GM03348 (cell line): ENCODE data around the gene SEC61G.

Source experiments
- DNase-seq: peaks from one replicate; pipeline ENCODE4 v3.0.0; 2012; ENCODE audit warnings: low spot score

The SEC61G gene

DNA sequence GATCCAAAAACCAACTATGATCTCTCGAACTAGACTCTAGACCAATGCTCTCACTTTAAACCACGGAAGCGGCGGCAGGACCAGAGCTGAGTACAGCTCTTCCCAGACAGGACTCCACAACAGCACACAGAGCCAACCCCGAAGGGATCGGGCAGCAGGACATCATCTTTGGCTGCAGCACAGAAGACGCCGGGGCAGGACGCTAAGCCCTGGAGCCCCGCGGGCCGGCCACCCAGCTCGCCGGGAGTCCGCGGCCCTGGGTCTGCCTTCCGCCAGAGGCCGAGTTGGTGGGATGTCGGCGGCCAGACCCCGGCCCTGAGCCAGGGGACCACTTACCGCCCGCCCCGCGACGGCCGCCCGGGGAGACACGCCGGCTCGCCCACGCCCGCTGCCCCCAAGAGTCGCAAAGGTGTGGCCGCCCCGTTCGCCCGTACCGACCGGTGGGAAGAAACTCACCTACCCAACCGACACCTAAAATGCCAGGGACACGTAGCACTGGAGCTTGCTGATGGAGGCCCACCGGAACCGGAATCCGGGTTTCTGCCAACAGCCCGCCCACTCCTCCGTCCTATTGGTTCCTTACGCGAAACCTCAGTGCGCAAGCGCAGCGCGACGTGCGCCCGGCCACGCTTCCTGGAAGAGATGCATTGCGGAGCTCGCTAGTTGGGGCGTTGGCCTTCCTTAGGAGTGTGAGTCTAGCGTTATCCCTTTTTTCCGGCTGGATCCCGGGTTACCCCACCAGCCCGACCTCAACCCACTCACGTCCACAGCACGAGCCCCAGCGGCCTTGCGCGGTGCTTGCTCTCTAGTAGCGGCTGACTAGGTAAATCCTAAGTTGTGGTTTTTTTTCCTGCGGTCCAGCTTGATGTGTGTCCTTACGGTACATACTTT, at the start of gene SEC61G:
SEC61G (minus strand) TSS at position 510 of the 891 bp plus-strand sequence. CDS start 1,623 bp downstream, outside the sequence.
- DNase-seq, result peak; percentile 97

DNA sequence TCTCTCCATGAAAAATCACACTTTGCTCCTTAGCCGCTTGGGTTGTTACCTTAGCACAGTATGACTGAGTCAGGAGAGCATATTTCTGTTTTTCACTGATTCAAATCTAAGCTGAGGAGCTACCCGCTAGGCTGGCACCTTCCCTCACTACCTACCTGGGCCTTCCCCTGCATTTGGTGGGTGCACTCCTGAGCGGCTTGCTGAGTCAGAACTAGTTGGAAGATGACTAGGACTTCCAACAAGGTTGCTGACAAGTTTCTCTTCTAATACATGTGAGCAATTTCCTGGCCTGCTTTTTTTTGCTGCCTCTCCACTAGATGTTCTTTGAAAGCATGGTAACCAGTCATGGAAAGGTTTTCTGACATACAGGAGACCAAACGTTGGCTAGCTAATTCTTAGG, 43.8 kb upstream of the SEC61G start:
- no peak for DNase-seq

DNA sequence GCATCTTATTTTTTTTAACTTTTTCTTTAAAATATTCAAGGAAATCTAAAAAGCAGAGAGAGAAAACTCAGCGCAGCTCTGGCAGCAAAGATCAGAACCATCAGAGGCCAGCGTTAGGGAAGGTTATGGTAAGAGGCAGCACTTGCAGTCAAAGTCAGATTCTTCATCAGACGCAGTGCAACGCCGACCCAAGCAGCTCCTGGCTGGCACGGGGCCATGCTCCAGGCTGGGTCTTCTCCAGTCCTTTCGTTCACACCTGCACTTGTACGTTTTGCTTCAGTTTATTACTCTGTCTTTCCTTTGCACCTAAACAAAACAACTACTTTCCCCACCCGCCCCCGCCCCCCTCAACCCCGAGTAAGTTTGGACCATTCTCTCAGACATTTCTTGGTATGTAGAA, 43.1 kb upstream of the SEC61G start:
- DNase-seq, result no peak

DNA sequence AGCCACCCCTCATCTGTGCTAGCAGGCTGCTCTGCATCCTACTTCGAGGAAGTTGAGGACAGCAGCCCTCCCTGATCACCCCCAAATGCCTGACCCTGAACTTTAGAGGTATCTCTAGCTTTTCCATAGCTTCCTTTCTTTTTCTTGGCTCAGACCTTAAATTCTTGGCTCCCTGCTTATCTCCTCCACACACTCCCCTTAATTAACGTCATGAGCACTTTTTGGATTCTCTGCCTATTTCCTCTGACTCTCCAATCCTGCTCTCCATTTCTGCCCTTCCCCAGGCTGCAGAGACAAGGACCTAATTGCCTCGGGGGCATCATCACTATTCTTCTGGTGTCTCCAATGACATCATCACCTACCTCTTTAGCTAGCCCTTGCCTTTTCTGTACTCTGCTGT, 40.8 kb upstream of the SEC61G start:
- no peak for DNase-seq

DNA sequence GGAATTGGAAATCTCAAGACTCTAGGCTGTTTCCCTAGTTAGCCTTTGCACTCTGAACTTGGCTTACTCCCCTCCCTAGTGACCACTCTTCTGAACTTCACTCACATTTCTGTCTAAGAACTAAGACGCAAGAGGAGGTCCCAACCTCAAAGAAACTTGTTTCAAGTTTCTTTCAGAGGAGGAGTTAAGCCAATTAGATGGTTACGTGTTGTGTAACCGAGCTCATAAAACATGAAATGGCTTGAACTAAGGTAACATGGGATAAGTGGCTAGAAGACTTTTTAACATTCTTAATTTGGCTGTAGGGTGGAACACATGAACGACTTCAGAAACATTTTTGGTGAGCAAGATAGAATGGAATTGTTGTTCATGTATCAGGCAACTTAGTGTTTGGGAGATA, 39.5 kb upstream of the SEC61G start:
- no peak for DNase-seq

DNA sequence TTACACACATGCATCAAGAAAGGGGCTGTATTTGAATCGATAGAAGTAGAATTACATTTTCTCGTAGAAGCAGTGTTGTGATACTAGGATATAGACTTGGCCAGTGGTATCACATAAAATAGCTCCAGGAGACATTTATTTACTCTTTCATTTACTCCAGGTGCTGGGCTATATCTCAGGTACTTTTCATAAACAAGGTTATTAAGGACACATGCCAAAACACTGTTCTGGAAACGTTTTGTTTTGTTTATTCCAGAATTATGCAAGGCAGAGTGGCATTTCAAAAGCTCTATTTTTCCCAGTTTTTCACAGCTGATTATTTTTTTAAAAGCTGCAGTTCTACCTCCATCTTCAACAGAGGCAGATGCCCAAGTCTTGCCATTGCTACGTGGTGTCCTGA, 37.8 kb upstream of the SEC61G start:
- DNase-seq, result no peak

DNA sequence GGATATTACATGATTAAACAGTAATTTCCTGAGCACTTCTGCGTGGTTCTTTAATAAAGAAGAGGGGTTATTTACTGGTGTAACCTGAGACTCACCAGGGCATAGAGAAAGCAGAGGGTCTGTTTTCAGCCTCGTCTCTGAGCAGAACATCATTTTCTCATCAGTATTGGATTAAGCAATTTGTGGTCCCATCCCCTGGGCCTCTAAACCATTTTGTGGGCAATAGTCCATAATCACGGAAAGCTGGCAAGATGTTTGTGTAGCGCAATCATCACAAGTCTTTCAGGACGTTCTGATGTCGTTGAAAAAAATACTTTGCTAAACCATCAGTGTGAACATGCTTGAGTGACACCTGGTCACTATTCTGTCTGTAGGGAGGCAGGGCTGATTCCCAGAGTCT, 37.1 kb upstream of the SEC61G start:
- no peak for DNase-seq

DNA sequence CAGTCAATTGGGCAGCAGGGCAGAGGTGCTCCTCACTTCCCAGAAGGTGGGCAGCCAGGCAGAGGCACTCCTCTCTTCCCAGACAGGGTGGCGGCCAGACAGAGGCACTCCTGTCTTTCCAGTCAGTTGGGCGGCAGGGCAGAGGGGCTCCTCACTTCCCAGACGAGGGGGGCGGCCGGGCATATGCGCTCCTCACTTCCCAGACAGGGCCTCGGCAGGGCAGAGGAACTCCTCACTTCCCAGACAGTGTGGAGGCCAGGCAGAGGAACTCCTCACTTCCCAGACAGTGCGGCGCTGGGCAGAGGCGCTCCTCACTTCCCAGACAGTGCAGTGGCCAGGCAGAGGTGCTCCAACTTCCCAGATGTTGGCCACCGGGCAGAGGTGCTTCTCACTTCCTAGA, 33.4 kb upstream of the SEC61G start:
- no peak for DNase-seq

DNA sequence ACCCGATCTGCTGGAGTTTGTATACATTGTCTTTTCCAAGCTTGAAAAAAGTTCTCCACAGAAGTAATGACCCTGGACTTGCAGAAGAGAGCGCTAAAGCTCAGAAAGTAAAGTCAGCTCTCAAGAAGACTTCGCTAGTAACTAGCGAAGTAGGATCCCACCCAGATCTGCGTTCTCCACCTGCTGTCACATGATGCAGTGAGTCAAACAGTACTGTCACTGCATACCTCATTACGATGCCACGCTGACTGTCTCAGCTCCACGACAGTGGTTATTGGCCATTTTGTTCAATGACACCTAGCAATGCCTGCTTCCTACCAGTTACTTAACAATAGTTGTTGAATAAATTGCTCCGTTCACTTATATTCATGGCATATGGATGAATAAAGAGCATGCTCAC, 29.7 kb upstream of the SEC61G start:
- DNase-seq, result peak; percentile 82

DNA sequence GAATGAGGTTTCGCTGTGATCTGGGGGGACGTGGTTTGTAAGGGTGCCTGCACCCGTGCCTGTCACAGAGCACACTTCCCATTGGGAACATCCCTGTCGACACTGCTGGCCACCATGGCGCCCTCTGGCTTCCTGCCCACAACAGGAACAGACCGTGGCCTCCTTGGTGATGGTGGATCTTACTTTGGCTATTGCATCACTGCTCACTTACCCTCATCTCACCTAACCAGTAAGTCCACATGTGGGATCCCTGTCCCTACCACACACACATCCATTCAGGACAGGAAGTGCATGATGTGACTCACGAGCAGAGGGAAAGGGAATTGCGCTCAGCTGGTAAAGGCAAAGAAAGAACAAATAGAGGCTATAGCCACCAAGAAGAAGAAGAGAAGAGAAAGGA, 26.2 kb upstream of the SEC61G start:
- DNase-seq, result no peak

DNA sequence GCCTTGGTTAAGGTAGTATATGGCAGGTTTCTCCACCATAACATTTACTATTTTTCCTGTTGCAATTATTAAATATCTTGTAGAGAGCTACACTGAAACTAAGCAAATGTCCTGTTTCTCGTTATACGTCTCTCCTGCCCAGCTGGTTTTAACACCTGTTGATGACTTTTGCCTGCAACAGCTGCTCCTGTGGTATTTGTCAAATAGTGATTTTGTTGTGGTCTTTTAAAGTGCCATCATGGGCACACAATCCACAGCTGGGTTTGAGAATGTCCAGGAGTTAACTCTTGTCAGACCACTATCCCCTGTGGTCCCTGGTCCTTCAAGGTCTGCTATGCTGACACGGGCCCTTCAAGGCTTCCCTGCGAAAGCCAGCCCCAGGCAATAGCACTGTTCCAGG, 24.9 kb upstream of the SEC61G start:
- DNase-seq, result no peak

DNA sequence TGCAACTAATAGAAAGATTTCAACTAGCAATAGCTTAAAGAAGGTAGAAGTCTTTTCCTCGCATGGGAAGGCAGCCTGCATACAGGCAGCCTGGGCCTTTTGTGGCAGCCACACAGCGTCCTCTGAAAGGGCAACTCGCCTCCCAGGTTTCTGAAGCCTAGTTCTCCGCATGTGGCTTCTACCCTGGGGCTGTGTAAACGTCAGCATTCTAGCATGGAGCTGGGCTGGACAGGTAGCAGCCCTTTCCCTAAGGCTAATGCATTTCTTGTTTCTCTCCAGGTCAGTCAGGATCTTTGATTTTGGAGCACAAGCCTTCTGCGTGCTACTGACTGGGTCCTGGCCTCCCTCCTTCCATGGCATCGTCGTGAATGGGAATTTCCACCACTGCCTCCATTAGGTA, 23.8 kb upstream of the SEC61G start:
- no peak for DNase-seq

DNA sequence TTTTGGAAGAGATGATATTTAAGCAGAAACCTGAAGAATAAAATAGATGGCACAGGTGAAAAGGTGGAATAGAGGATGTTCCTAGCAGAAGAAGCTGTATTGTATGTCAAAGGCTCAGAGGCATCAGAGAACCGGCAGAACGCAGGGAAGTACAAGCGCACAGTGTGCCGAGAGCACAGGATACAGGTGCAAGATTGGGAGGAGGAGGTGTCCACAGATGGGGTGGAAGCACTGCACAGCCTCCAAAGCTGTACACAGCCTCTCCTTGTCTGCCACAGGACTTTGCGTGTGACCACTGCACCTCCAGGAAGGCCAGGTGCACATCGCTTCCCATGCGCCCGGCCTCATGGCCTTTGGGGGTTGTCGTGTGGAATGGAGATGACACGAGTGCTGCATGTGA, 23.3 kb upstream of the SEC61G start:
- no peak for DNase-seq

DNA sequence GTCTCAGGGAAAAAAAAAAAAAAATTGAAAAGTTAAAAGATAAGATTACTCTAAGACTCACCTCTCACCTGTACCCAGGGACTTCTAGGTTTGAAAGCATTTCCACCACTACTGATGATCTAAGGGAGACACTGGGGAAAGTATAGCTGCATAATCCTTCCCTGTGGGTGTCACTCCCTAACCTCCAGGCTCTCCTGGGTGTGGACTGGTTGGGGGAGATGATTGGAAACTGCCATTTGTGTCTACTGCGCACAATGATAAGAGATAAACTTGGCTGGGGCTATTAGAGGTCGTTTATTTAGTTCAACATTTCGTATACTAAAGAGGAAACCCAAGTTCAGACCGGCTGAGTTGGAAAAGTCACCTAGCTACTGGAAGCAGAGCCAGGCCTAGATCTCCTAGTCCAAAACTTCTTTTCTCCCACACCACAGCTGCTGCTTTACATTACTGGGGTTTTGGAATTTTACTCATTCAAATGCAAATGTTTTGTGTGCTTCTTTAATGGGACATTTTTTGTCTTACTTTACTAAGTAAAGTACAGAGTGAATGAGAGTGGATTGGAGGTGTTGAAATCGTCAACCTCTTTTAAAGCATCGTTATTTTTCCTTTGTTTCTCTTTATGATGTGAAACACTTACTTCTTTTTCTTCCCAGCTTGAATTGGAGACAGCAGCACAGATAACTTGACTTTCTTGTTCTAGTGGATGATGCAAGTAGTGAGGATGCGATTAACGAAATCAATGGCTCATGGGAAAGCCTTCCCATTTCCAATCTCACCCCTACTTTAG, 22.3 kb upstream of the SEC61G start:
- no peak for DNase-seq

DNA sequence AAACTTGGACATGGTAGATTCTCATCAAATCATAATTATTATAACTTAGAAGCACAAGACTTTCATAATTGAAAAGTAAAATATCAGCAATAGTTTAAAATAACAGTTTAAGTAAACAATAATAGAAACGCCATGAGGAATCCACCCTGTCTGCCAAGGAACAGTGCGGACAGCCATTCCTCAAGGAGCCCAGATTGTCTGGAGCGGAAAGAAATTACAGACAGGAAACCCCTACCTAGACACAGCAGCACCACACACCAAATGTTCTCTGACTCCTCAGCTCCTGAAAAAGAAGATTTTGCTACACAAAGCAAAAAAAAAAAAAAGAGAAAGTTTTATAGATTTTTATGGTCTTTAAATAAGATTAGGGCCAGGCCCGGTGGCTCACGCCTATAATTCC, 21.5 kb upstream of the SEC61G start:
- DNase-seq, result no peak

DNA sequence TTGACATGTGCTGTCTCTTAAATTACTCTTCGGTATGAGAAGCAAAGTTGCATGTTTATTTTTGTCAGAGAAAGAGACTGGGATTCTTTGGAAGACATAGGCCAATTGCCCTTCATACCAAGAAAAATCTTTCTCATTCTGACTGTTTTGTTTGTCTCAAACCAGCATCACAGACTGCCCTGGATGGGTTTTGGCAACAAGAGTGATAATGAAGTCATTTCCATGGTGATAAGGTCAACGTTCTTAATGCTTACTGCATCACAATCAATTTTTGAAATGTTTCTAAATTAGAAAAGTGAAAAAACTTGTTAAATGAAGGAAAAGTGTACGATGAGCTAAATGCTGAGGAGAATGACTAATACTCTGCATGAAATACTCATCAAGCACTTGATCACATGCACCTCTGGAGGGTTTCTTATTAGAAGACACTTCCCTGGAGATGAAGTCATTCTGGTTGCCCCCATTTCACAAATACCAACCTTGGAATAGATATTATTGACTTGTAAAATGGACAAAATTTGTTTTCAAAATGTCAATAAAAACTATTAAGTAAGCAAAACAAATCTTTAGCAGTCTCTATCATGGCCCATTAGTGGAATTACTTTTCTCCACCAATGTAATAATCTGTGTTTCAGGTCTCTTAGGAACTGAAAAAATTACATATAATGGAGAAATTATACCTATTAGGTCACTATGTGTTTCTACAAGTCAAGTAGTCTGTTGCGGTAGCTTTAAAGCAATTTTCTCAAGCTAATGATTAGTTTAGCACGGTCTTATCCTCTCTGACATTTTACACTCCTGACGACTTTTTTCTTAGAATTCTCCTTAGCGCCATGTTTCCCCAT, 19.9 kb upstream of the SEC61G start:
- no peak for DNase-seq

DNA sequence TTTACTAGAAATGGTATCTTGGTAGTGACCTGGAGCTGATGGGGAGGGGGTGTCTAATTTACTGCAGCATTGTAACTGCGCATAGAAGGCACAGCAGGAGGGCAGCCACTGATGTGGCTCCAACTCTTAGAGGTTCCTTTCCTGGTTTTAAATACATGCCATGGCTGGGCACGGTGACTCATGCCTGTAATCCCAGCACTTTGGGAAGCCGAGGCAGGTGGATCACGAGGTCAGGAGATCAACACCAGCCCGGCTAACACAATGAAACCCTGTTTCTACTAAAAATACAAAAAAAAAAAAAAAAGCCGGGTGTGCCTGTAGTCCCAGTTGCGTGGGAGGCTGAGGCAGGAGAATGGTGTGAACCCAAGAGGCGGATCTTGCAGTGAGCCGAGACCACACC, 19.2 kb upstream of the SEC61G start:
- DNase-seq, result no peak

DNA sequence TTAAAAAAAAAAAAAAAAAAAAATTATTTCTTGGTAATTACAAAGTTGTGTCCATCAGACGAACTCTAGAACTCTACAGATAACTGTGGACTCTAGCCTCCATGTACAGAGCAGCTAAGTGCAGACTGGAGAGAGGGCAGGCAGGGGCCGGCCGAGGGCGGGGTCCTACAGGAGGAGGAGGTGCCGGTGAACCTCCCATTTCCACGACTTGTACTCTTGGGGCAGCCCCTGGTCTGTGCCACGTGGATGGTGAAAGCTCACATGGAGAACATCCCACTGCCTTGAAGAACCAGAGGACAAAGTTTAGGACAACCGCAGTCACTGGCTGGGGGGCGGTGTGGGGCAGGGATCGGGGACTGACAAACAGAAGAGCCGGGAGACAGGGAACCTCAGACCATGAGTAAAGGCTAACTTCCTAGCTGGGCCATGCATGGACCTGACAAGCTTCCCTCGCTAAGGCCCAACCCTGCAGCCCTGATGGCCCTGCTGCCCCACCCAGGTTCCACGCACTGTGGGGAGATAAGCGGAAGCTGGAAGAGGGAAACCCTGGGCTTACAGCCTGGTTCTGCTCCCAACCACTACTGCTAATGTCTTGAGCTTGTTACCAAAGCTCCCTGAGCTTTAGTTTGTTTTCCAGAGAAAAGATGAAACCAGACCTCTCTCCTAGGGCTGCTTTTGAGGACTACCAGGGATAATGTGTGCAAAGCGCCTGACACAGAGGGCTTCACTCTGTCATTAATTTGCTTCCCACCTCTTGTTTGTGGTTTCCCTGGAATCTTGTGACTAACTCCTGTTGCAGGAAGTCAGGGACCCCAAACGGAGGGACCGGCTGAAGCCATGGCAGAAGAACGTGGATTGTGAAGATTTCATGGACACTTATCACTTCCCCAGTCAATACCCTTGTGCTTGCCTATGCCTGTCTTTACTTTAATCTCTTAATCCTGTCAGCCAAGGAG, 16.1 kb upstream of the SEC61G start:
- no peak for DNase-seq

DNA sequence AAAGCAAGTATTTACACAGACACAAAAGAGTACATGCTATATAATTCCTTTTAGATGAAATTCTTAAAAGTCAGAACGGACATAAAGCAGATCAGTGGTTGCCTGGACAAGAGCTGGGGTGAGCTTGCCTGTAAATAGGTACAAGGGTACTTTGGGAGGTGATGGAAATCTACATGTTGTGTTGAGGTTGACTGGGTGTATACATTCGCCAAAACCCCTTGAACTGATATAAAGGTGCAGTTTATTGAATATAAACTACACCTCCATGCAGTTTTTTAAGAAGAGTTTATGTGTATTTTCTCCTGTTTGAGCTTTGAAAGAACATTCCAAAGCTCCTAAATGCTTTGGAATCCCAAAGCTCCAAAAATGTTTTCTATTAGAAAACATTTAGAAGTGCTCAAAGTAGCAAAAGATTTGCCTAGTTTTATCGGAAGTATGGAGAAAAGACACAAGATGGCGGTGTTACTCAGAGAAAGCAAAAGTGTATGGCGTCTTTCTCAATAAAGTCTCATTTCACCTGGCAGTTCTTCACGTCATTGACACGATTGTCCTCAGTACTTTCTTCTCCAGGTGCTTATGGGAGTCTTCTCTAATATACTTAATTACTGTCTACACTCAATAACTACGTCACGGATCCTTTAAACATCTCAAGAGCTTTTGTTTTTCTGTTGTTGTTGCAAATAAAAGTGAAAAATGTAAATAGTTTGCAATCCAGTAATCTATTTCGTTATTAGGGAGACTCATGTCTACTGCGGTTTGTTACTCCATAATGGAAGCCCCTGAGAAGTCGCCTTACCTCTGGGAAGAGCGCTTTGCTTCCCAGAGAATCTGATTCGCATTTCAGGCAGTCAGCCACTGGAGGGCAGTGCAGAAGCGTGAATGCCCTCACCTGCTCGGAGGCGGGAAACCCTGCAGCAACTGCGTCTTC, 14.7 kb upstream of the SEC61G start:
- peak; percentile 84 for DNase-seq

DNA sequence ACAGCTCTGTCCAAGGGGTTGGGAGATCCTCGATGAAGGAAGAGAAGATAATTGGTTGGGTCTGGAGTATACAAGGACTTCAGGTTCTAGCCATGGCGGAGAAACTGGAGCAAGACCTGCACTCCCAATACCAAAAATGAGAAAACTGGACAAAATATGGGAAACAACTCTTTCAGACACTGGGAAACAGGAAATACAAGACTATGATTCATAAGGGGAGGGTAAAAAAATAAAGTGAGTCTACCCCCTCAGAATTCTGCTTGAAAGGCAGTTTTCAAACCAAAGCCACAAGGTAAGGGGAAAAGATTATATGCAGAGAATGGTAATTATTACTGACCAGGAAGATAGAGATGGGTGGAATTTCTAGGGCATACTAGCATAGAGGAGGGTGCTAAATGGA, 10.2 kb upstream of the SEC61G start:
- DNase-seq, result no peak
